Activated CD4-positive, CD25-positive, alpha-beta regulatory T cell (primary cell): ENCODE data around the gene KLK13.

Experiments
- DNase-seq, 4 experiments: peaks; one replicate each; lab custom pipeline; 2025; lab: John Stamatoyannopoulos, UW

KLK13 gene

DNA sequence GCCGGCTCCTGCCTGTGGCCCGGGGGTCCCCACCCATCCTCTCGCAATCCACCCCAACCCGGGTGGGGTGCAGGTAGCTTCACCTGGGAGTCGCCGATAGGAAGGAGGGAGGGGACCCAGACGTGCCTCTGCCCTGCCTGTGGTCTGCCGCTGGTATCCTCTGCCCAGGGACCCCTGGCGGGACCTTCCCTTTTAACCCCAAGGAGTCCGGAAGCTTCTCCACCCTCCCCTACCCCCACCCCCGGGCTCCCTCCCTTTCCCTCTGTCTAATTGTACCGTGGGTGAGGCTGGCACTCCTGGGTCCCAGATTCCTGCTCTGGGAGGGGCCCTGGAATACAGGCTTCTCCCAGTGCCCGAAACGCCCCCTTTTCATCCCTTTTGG, 45.4 kb downstream of the KLK13 start, which contains the start of gene KLK10:
Gene KLK10, minus strand, starts transcription at position 166 of the 382 bp plus-strand sequence. CDS start 579 bp downstream, outside the sequence.
- no peak for DNase-seq

DNA sequence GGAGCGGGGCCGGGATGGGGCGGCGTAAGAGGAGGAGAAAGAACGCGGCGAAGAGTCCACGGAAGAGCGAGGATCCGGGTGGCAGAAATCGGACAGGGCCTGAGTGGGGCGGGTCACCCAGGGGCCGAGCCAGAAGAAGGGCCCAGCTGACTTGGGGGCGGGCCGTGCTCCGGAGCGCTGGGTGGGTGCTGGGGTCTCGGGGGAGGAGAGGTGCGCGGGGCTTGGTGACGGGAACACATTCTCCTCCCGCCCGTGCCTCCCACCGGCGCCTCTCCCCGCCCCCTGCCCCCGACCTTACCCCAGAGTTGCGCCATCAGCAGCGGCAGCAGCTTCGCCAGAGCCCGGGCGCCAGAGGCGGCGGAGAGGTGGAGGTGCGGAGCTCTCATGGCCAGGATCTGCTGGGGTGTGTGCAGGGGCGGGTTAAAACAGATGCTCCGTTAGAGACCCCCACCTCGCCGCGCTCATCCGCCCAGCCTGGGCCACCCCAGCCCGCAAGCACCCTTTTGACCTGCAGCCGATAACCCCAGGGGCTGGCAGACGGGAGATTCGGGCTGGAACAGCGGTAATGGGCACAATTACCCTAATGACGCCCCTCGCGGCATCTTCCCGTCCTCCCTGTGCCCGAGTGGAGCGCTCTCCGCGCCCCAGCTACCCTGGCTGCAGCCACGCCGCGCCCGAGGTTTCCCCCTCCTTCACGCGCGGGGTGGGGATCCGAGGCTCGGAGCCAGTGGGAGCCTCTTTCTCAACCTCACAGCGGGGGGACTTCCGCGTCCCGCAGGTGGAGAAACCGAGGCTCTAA, 45.9 kb downstream of the KLK13 start:
- DNase-seq, result no peak

DNA sequence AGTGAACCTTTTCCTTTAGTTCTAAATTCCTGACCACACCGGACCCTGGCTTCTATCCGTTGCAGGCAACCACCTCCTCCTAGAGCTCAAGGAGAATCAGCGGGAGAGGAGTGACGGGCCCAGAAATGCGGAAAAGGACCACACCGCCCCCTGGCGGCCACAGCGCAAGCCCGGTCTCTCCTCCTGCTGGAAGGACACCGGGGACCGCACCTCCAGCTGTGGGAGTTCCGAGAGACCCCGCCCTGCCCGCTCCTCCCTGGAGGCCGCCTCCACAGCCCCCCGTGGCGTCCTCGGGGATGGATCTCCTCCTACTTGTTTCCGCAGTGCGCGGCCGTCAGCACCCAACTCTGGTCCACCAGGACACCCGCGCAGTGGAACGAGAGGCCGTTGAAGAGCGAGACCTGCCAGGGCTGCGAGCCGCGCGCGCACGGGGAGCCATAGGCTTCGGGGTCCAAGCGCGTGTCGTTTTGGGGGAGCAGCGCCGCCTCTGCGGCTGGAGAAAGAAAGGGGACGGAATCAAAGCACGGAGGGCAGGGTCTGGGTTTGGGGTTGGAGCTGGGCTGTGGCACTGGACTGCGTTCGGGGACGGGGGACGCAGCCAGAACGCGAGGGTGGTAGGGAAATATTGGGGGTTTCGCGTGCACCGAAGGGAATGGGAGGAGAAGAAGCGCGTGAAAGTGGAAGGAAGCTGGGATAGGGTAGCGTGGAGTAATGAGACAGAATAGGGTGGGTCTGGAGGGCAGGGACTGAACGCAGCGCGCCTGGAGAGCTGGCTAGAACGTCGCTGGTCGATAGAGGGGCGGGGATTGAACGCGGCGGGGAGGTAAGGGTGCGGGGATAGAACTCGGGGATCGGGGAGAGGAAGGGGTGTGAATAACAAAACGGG, 47.9 kb downstream of the KLK13 start:
- DNase-seq, result peak in 3 of 4 experiments; percentile 9 to 52 (median 12)

DNA sequence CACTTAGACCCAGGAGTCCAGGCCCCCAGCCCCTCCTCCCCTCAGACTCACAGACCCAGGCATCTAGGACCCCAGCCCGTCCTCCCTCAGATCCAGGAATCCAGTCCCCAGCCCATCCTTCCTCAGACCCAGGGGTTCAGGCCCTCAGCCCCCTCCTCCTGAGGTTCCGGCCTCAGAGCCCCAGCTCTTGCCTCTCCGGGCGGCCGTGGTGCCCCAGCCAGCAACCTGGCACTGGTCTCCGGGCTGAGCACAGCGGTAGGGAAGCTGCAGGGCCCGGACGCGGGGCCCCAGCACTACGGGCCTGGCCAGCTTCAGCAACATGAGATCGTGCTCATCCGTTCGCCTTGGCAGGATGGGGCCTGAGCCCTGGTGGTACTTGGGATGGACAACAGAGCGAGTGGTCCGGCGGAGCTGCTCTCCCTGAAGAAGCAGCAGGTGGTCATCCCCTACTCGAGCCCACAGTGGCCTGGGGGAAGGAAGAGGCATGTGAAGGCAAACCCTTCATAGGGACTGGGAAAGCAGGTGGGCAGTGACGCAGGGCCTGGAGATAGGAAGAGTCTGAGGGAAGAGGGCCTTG, 49.1 kb downstream of the KLK13 start:
- DNase-seq, result no peak

DNA sequence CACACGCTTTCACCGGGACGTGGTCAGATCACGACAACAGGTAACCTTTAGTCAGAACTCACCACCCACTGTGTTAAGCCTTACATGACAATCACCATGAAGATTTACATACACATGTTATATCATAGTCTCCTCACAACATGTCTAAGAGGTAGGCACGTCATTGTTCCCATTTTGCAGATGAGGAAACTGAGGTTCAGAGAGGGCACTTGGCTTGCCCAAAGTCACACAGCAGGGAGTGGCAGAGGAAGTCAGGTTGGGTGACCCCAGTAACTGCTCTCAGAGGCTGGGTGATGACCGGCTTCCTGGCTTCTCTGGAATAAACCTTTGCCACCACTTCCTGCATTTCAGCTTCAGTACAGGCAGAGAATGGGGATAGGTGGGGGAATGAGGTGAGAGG, 50.6 kb downstream of the KLK13 start:
- DNase-seq, result no peak

DNA sequence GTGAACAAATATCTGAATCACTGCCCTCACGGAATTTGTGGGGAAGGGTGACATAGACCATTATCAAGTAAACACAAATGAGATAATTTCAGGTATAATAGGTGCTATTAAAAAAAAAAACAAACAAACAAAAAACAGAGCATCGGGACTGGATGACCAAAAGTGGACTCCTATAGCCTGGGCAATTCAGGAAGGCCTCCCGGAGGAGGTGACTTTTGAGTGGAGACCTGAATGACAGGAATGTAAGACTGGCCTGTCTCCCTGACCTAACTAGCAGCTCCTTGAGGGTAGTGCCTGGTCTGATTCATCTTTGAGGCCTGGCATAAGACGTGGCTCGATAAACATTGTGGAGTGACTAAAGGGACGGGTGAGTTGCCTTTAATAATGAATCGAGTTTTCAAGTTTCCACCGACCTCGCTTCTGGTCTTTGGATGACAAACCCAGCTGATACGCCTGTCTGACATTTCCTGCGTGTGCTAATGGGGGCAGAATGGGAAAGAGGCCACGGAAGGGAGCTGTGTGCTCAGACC, 52.2 kb downstream of the KLK13 start:
- DNase-seq, result no peak

DNA sequence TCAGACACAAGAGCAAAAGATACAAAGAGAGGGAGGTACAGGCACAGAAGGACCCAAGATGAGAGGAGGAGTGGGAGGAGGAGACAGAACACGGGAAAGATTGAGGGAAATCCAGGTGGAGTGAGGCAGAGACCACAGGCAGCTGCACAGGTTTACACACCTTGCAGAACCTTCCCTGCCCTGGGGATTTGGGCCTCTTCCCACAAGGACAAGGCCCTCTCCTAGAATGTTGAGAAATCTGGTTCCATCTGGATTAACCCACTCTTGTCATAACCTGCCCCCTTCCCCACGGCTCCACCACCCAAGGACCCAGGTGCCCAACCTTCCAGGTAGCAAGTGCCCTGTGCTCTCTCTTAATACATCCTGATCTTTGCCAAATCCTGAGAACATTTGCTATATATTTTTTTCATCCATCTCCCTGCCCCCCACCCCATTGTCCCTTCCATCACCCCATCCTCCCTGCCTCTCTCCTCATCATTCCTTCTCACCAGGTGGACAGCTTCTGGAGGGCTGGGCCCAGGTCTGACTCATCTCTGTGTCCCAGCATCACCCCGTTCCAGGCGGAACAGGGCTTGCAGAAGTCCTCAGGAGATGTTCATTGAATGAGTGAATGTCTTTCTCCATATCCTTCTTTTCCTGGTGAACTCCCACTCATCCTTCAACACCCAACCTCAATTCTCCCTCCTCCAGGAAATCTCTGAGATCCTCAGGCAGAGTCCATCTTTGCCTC, 54.7 kb downstream of the KLK13 start:
- no peak for DNase-seq

DNA sequence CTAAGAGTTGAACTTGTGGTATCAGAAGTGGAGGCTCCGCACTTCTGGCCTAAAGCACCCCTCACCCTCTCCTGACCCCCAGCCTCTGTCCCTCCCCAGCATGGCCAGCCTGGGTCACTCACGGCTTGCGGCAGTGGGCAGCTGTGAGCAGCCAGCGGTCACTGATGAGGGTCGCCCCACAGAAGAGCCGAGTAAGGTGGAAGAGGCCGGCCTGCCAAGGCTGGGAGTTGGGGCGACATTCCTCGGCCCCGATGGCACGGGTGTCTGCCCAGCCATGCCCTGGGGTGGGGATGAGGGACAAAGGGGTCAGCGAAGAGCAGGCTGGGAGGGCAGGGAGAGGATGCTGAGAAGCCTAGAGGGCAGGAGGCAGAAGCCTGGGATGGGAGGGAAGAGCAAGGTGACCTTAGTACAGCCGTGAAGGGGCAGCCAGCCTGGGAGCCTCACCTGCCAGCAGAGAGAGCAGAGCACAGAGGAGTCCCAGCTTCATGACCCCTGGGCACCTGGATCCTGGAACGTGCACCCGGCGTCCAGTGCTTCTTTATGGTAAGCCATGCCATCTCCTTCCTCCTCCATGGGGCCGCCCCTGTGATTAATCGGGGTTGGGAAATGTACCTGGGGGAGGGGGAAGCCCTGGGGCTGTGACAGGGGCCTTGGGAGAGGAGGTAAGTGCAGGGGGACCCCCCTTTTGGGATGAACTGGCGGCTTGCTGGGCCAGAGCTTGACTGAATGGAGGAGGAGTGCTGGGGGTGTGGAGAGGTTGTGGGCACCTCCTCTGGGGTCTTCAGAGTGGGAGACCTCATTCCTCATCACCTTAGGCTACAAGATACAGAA, 55.6 kb downstream of the KLK13 start:
- no peak for DNase-seq

DNA sequence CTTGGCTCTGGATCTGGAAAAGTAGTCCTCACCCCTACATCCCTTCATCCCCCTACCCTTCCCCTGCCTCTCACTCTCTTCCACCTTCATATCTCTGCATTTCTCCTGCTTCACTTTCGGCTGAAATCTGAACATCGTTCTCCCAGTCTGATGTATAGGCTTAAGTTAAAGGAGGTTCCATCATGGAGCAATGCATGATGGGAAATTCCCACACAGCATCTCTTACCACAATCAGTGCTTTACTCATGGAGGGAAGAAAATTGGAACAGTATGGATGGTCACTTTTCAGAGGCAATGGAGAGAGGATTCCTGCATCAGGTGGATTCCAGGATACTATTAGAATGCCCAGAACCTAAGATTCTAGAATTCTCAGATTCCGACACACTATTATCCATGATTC, 57.4 kb downstream of the KLK13 start:
- no peak for DNase-seq

DNA sequence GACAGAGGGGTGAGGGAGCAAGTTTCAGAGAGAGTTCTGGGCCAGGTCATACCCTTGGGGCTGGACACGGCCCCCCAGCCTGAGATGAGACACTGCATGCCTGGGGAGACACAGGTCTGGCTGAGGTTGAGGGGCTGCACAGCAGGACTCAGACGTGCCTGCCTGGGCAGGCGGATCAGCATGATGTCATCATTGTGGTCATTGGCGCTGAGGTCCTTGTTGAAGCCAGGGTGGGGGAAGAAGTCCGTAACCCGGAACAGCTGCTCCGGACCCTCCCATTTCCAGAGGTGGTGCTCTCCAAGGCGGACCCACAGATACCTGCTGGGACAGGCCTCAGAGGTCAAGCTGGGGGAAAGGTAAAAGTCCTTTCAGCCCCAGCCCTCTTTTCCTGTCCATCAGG, 58.5 kb downstream of the KLK13 start:
- no peak for DNase-seq
